Measurements from ENCODE around the gene SLC39A11. TPM values are rescaled to one million over a fixed set of nuclear protein-coding genes. Genes with fewer than 3 reads are reported as not detected.

The SLC39A11 gene
- total RNA-seq, 1 experiment from 2014 or later: 15.2 TPM

DNA sequence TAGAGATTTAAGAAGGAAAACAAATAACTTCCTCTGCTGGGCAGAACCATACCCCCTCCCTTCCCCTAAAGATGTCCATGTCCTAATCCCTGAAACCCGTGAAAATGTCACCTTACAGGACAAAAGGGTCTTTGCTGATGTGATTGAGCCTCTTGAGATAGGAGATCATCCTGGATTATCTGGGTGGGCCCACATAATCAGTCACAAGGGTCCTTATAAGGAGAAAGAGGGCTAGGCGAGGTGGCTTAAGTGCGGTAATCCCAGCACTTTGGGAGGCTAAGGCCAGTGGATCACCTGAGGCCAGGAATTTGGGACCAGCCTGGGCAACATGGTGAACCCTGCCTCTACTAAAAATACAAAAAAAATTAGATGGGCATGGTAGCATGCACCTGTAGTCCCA is 12.0 kb upstream of the SLC39A11 start:
- no CpG with 5 or more reads among the region's 3 CpGs for whole genome bisulfite sequencing (ENCODE audit: extremely low coverage, insufficient read length, low lambda C conversion rate)
- Mint-ChIP-seq H3K9me3 (peaks cover 5 to 10% of the 10 kb centered on the region in 2 experiments; a peak in 3 of 5 replicates), H3K27ac (no peak overlapping the region), H3K36me3 (ENCODE audit: insufficient read depth in 1 of 3, low read depth in 3 of 3) (peaks cover 0 to 14% (median 0%) of the 10 kb centered on the region in 3 experiments; a peak in 4 of 7 replicates), H3K27me3 (ENCODE audit: low read depth) (no peaks in the 10 kb centered on the region; the same call in 1 of the 2 replicates), H3K4me1 (peaks cover 3% of the 10 kb centered on the region in 2 experiments), H3K4me3 (no peak overlapping the region)
- no peak overlapping the region for H2BK5ac ChIP-seq (ENCODE audit: insufficient read length, low read length)
- no peaks in the 10 kb centered on the region for H3K4me1 ChIP-seq (ENCODE audit: insufficient read depth, low read length)
- H3K14ac ChIP-seq (ENCODE audit: insufficient read depth, low read length): no peak overlapping the region
- H4K20me1 ChIP-seq (ENCODE audit: control insufficient read depth, insufficient read depth, insufficient read length): no peaks in the 10 kb centered on the region
- no peaks in the 10 kb centered on the region for H3K23me2 ChIP-seq (ENCODE audit: insufficient read length, low read depth, low read length, poor library complexity, severe bottlenecking)
- DNase-seq: no peak
- no peak overlapping the region for H3K4ac ChIP-seq (ENCODE audit: low read depth, low read length)
- no peaks in the 10 kb centered on the region for H3K27me3 ChIP-seq (ENCODE audit: insufficient read depth, low read length)
- TF ChIP-seq, protein P1, sequence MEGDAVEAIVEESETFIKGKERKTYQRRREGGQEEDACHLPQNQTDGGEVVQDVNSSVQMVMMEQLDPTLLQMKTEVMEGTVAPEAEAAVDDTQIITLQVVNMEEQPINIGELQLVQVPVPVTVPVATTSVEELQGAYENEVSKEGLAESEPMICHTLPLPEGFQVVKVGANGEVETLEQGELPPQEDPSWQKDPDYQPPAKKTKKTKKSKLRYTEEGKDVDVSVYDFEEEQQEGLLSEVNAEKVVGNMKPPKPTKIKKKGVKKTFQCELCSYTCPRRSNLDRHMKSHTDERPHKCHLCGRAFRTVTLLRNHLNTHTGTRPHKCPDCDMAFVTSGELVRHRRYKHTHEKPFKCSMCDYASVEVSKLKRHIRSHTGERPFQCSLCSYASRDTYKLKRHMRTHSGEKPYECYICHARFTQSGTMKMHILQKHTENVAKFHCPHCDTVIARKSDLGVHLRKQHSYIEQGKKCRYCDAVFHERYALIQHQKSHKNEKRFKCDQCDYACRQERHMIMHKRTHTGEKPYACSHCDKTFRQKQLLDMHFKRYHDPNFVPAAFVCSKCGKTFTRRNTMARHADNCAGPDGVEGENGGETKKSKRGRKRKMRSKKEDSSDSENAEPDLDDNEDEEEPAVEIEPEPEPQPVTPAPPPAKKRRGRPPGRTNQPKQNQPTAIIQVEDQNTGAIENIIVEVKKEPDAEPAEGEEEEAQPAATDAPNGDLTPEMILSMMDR (conservative IDR thresholded peaks at IDR 0.05): no peak
- no peak overlapping the region for H2AK5ac ChIP-seq (ENCODE audit: insufficient read length, low read length)
- H2AFZ ChIP-seq (ENCODE audit: low read length): no peak overlapping the region
- no peak overlapping the region for H3T11ph ChIP-seq (ENCODE audit: low read length)
- H3K56ac ChIP-seq (ENCODE audit: insufficient read length, low read depth, low read length): no peak overlapping the region
- no peak overlapping the region for H3K9ac ChIP-seq (ENCODE audit: extremely low read depth, insufficient read length, low read length)
- no peaks in the 10 kb centered on the region for H3K79me2 ChIP-seq (ENCODE audit: insufficient read depth, low read length)
- no peak overlapping the region for H4K91ac ChIP-seq (ENCODE audit: insufficient read length, low read depth, low read length)
- H4K8ac ChIP-seq (replicated peaks; ENCODE audit: insufficient read length, low read depth, low read length): no peak overlapping the region
- H2BK20ac ChIP-seq (ENCODE audit: low read depth, low read length, poor library complexity, severe bottlenecking): no peak overlapping the region
- no peak overlapping the region for H2BK120ac ChIP-seq (ENCODE audit: low read depth, low read length, poor library complexity, severe bottlenecking)
- no peak overlapping the region for H3K18ac ChIP-seq (ENCODE audit: insufficient read length, low read depth, low read length)
- no peak overlapping the region for H2BK15ac ChIP-seq (ENCODE audit: low read depth, low read length)
- no peaks in the 10 kb centered on the region for H3K9me3 ChIP-seq (ENCODE audit: control insufficient read depth, low read depth, low read length)
- no peak overlapping the region for H3K27ac ChIP-seq (ENCODE audit: insufficient read length, low read depth, low read length)
- H3K4me2 ChIP-seq (ENCODE audit: insufficient read depth, insufficient read length, low read length): no peak overlapping the region
- H2BK12ac ChIP-seq (ENCODE audit: insufficient read length, low read depth, low read length): no peak overlapping the region
- H3K23ac ChIP-seq (ENCODE audit: insufficient read length, low read depth, low read length): no peak overlapping the region
- no peaks in the 10 kb centered on the region for H3K79me1 ChIP-seq (ENCODE audit: insufficient read depth, low read depth, low read length, poor library complexity, severe bottlenecking)
- H4K5ac ChIP-seq (ENCODE audit: insufficient read length, low read depth, low read length): no peak overlapping the region
